NCI-H2171 treated with DMSO at 0.1 percent for 48 hours (cell line): ENCODE data around the gene CD302.
"Not testable (repeated sequence)": the region's sequence is repeated elsewhere in the genome, so short reads cannot be mapped to it uniquely, and the experiment has no call there.

Experiments
- DNase-seq: peaks from one replicate; lab custom pipeline; 2025; lab: John Stamatoyannopoulos, UW

Gene CD302, protein sequence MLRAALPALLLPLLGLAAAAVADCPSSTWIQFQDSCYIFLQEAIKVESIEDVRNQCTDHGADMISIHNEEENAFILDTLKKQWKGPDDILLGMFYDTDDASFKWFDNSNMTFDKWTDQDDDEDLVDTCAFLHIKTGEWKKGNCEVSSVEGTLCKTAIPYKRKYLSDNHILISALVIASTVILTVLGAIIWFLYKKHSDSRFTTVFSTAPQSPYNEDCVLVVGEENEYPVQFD

GRCh38 chr2:159797543-159798375, at the start of gene CD302:
TSS of gene CD302 (minus strand) at chr2:159798208. CDS start at chr2:159798198, 10 bp downstream.
- no peak for DNase-seq

DNA sequence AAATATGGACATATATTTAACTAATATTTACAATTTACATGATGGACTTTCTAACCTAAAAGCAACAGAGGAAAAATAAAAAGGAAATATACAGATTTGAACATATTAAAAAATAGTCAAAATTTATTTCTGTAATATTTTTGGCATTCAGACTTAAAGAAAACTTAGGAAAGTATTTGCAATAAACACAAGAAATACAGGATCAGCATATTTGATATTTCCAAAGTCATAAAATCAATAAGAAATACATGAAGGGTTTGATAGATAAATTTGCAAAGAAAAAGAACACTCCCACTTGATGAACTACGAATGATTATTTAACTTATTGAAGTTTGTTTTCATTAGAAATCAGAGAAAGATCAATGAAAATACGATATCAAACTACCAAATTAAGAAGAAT, 48.6 kb upstream of the CD302 start:
- no peak for DNase-seq

DNA sequence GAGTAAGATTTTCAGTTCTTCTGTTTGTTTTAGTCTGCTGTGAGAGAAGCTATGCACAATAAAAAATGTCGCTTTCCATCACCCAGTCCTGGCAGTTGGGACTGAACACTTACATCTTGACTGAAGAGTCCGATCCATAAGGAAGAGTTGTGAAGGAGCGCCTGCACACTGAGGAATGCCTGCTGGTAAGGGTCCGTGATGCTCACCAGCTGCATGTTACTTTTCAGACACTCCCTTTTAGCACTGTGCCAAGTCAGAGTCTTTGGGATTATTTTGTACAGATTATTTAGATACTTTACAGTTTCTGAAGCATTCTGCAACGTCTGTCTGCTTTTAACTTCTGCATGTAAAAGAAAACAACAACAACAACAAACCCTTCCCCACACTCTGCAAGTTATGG, 42.6 kb upstream of the CD302 start:
- no peak for DNase-seq

- no peak for DNase-seq
Measured at GRCh38 chr2:159832858-159833257, 34.9 kb upstream of the CD302 start.

- DNase-seq: no peak
Measured at GRCh38 chr2:159832026-159832425, 34.0 kb upstream of the CD302 start.

DNA sequence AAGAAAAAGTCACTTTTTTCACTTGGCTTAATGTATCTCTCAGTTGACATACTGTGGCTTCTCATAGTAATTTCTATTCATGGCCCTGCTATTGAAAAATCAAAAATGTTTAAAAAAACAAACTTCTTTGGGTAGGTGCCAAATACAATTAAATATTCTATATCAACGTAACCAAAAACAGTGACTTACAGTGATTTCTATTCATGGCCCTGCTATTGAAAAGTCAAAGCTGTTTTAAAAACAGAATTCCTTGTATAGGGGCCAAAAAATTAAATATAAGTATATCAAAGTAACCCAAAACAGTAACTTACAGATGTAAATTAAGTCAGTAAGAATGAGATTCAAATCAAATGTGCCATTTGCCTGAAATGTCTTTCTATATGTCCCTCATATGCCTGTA, 31.4 kb upstream of the CD302 start:
- no peak for DNase-seq

GRCh38 chr2:159828738-159829137, 30.7 kb upstream of the CD302 start:
- peak; percentile 84 for DNase-seq

GRCh38 chr2:159822478-159822833, 24.4 kb upstream of the CD302 start:
- DNase-seq: not testable (repeated sequence)

GRCh38 chr2:159821775-159822477, 23.9 kb upstream of the CD302 start:
- peak; percentile 42 for DNase-seq

DNA sequence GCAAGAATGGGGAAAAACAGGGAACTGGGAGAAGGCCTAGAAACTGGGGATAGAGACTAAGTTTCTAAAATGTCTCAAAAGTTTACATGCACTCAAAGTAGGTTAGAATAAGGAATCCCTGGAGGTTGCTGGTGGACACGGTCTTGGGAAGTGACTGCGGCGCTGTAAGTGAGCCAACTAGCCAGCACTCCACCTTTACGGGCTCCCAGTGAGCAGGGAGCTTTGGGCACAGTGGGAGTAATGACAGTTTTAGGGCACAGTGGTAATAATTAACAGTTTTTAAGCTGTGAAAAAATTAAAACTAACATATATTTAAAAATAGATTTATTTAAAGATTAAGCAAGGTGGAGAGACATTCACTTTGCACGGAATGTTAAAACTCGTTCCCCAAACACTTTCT, 20.9 kb upstream of the CD302 start:
- DNase-seq: no peak

DNA sequence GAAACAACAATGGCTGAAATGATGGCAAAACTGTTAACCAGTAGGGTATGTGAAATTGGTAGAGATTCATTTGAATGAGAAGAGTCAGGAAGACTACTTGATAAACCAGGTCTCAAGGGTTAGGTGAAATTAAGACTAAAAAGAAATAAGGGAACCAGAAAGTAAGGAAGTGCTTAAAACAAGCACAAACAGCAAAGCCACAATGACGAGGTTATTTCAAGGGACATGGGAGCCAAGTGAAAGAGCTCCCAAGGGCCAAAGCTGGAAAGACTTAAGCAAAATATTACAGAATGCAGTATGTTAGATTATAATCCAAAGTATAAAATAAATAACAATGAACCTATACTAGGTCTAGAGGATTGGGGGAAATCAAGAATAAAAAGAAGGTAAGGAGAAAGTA, 19.3 kb upstream of the CD302 start:
- DNase-seq: no peak

GRCh38 chr2:159811232-159811631, 13.2 kb upstream of the CD302 start:
- DNase-seq: no peak

DNA sequence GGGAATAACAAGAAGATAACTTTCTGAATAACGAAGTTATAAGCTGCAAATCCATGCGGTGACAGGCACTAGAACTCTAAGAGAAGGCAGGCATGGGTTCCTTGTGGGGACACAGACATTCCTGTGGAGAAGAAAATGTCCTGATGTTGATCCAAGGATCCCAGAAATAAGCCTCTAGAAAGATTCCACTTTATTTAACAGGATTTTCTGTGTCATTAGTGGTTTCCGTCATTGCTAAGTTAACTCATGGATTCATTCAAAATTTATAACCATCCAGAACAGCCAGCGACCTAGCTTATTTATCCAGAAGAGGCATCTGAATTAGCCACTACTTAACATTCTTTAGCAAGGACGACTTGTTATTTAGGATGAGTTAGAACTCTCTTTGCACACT, 10.0 kb upstream of the CD302 start:
- DNase-seq: no peak

GRCh38 chr2:159807183-159808031, 9.4 kb upstream of the CD302 start:
- peak; percentile 35 for DNase-seq

DNA sequence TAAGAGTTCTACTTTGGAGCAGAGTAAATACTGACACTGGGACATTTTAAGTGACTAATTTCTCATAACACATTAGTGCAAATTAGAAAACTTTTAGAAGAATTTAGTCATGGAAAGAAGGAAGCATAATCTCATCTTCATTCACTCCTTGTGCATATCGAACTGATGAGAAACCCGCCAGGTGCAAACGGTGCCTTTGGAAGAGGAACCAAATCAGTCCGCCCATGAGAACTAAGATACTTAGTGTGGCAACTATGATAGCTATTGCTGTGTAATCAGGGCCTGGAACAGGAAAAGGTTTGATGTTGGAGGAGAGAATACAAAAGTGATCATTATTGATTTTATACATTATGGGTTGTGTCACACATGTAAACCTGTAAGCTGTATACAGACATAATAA, 6.9 kb upstream of the CD302 start:
- DNase-seq: no peak

- no peak for DNase-seq
Measured at GRCh38 chr2:159803235-159803962, 5.4 kb upstream of the CD302 start.

DNA sequence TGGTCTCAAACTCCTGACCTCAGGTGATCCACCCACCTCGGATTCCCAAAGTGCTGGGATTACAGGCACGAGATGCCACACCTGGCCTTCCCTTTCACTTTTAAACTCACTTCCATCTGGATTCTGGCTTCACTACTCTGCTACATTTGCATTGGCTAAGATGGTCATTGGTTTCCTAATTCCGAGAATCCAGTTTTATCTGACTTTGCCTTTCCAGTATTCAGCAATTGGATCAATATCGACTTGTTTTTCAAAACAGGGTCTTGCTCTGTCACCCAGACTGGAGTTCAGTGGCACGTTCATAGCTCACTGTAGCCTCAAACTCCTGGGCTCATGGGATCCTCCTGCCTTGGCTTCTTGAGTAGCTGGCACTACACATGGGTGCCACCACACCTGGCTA, 4.7 kb upstream of the CD302 start:
- no peak for DNase-seq

DNA sequence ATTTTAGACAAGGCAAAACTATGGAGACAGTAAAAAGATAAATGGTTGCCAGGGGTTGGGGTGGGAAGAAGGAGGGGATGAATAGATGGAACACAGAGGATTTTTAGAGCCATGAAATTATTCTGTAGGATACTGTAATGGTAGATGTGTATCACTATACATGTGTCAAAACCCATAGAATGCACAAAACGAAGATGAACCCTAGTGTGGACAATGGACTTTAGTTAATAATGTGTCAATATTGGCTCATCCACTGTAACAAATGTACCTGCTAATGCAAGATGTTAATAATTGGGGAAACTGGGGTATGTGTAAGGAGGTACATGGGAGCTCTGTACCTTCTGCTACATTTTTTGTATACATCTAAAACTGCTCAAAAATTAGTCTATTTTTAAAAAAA, 1.8 kb upstream of the CD302 start:
- DNase-seq: no peak

GRCh38 chr2:159798376-159798725, 343 bp upstream of the CD302 start:
- DNase-seq: no peak

- DNase-seq: no peak
Measured at GRCh38 chr2:159797225-159797542, 824 bp downstream of the CD302 start.

DNA sequence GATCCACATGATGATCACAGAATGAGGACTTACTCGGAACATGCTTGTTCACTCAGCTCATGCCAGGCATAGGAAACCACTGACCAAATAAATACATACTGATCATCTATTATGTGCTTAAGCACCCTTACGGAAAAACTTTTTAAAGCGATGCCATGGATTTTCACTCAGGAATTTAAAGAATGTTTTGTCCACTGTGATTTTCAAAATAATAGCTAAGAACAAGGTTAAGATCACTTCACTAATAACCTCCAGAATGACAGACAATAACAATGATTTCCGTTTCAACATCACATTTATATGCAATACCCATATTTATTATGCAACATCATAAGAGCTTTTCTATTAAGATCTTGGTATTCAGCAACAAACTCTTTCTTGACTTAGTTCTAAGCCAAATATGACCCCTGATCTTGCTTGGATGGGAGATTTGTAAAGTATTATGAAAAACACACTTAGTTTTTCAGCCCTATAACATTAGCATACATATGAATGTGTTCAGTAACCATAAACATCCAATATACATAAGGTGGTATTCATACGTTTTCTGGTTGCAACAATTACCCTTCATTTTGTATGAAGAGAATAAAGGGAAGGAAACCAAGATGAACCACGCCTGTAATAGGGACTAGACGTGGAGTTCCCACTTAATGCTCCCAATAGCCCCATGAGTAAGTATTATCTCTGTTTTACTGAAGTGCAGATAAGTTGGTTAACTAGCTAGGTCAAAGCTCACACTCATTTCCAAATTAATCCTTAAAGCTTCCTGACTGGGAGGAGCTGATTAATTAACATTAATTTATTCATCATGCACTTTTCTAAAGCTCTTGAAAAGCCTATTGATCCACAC, 1.9 kb downstream of the CD302 start:
- no peak for DNase-seq
